Right atrium auricular region (tissue), 2 donors: Measurements from ENCODE around the gene RNF126. TPM values are rescaled to one million over a fixed set of nuclear protein-coding genes. Genes with fewer than 3 reads are reported as not detected.

Source experiments
- DNase-seq: peaks from one replicate; pipeline ENCODE4 v3.0.0-alpha.2; 2019; ENCODE audit warnings: low spot score
- H3K27ac ChIP-seq, 2 donors: fragments of 200-600 bp; sonication (generic); 1 replicate in 1 of 2; 2 replicates in 1 of 2; pipeline ENCODE4 v1.5.1; 2016 to 2019
- H3K27me3 ChIP-seq, 2 donors: fragments of 200-600 bp; sonication (generic); one replicate each; pipeline versions ENCODE4 v1.5.1 to v1.6.0; 2017 to 2019
- H3K36me3 ChIP-seq: fragments of 200-600 bp; sonication (generic); one replicate; pipeline ENCODE4 v1.5.1; 2016
- H3K4me1 ChIP-seq, 2 donors: fragments of 200-600 bp; sonication (generic); one replicate each; pipeline versions ENCODE4 v1.5.1 to v1.6.0; 2017 to 2019
- H3K4me3 ChIP-seq, 2 donors: fragments of 200-600 bp; sonication (generic); 1 replicate in 1 of 2; 2 replicates in 1 of 2; pipeline ENCODE4 v1.5.1; 2017 to 2019; ENCODE audit warnings: mild to moderate bottlenecking in 1 of 2, moderate library complexity in 1 of 2
- H3K9me3 ChIP-seq, 2 donors: fragments of 200-600 bp; sonication (generic); one replicate each; pipeline ENCODE4 v1.5.1; 2019
- total RNA-seq, 2 donors: library from RNA; depleted of rRNA; stranded (reverse); fragments of >200 nt; gene quantifications; one replicate each; pipeline ENCODE4 v1.1.0, GENCODE V29; 2016
- TF ChIP-seq, protein P1 (sequence below), 2 donors: fragments of 200-600 bp; sonication (generic); IDR thresholded peaks; one replicate each; pipeline ENCODE4 v1.5.1; 2019; ENCODE audit warnings: antibody characterized with exemption in 2 of 2

Gene RNF126
- total RNA-seq, 2 donors from 2014 or later = 53.3 to 68.5 TPM

DNA sequence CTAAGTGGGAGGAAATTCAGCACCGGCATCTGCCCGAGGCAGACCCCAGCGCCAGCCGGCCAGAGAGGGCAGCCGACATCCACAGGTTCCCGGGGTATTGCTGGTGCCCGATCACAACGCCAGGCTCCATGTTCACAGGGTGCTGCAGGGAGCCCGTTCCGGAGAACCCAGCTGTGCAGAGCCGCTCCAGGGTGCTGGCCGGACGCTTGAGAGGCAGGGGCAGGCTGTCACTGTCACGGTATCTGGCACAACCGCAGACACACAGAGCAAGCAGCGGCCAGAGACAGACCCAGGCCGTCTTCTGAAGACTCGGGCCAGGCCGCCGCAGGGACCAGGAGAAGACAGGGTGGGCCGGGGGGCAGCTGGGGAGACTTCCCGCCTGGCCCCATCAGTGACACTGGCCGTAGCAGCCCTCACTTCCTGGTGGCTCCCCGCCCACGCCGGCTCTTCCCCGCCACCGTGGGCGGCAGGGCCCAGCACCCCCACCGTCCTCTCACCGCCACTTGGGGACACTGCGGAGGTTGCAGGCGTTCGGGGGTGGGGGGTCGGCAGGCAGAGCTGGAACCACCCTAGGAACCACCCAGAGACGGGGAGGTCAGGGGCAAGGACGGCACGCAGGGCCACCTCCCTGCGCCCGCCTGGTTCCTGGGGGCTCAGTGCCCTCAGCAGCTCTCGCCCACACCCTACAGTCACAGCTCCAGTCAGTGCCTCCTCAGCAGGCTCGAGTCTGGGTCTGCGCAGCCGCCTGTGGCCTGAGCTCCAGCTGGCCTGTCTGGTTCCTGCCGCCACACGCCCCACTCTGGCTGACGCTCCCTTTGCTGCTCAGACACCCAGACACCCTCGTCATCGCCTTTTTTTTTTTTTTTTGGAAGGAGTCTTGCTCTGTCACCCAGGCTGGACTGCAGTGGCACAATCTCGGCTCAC, 3.8 kb downstream of the RNF126 start:
- Histone ChIP-seq H3K27ac (peak overlapping the region; percentile 90 to 92), H3K36me3 (peaks cover under 1% of the 10 kb centered on the region), H3K4me3 (peak overlapping the region in 1 of 2 donors; percentile 14), H3K4me1 (peaks cover 0 to 76% of the 10 kb centered on the region in 2 donors), H3K27me3 (no peaks in the 10 kb centered on the region), H3K9me3 (no peaks in the 10 kb centered on the region)
- peak; percentile 85 for DNase-seq
- TF ChIP-seq, protein P1, sequence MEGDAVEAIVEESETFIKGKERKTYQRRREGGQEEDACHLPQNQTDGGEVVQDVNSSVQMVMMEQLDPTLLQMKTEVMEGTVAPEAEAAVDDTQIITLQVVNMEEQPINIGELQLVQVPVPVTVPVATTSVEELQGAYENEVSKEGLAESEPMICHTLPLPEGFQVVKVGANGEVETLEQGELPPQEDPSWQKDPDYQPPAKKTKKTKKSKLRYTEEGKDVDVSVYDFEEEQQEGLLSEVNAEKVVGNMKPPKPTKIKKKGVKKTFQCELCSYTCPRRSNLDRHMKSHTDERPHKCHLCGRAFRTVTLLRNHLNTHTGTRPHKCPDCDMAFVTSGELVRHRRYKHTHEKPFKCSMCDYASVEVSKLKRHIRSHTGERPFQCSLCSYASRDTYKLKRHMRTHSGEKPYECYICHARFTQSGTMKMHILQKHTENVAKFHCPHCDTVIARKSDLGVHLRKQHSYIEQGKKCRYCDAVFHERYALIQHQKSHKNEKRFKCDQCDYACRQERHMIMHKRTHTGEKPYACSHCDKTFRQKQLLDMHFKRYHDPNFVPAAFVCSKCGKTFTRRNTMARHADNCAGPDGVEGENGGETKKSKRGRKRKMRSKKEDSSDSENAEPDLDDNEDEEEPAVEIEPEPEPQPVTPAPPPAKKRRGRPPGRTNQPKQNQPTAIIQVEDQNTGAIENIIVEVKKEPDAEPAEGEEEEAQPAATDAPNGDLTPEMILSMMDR (IDR thresholded peaks at IDR 0.05) = no peak

DNA sequence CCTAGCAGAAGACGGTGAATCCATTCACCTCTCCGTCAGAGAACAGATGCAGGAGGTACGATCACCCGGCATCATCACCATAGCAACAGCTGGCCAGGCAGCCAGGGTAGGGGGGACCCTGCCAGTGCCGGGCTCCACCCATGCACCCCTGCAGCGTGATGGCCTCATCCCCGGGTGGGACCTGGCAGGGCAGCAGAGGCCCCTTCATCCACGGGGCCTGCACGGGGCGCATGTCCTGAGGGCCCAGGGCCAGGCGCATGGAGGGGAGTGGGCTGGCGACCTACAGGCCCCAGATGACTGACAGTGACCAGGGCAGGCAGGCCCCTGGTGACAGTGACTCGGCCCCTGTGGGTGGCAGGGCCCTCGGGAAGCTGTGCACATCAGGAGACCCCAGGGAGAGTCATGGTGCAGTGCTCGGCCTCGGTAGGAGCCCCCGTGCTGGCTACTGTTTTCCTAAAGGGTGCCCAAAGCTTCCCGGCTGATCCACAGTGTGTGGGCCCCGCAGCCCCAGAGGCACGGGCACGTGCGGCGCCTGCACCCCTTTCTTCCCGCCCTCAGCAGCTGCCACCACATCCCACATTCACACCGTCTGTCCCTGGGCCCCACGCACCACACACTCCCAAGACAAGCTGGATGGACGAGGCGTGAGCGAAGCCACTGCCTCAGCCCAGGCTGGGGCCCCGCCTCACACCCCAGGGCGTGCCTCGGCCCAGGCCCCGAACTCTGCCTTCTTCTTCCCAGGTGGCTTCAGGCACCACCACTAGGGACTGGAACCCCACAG, 4.8 kb downstream of the RNF126 start:
- TF ChIP-seq, protein P1 (IDR thresholded peaks at IDR 0.05) = no peak
- Histone ChIP-seq H3K27ac (peak overlapping the region; percentile 71 to 92), H3K27me3 (no peaks in the 10 kb centered on the region), H3K36me3 (peaks cover 7% of the 10 kb centered on the region), H3K4me1 (peaks cover 0 to 67% of the 10 kb centered on the region in 2 donors), H3K9me3 (no peaks in the 10 kb centered on the region), H3K4me3 (no peak overlapping the region)
- no peak for DNase-seq

DNA sequence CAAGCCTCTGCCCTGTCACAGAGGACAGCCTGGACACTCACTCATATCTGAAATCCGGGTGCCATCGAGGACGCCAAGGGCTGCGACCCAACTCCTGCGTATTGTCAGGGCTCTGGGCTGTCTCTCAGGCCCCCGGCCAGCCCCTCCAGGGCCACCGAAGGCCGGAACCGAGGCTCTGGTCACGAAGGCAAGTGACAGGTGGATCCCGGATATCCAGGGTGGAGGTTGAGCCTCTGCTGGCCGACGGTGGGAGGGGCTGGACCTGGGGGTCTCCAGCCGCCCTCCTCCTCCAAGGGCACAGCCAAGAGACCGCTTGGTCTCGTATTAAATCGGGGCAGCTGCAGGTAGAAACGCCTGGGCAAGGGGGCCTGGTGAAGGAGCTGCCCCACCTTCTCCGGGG, 5.4 kb downstream of the RNF126 start:
- Histone ChIP-seq H3K27me3 (no peaks in the 10 kb centered on the region), H3K27ac (no peak overlapping the region), H3K4me1 (peaks cover 0 to 67% of the 10 kb centered on the region in 2 donors), H3K4me3 (no peak overlapping the region), H3K9me3 (no peaks in the 10 kb centered on the region), H3K36me3 (peaks cover 11% of the 10 kb centered on the region)
- no peak for DNase-seq
- TF ChIP-seq, protein P1 (IDR thresholded peaks at IDR 0.05) = no peak

DNA sequence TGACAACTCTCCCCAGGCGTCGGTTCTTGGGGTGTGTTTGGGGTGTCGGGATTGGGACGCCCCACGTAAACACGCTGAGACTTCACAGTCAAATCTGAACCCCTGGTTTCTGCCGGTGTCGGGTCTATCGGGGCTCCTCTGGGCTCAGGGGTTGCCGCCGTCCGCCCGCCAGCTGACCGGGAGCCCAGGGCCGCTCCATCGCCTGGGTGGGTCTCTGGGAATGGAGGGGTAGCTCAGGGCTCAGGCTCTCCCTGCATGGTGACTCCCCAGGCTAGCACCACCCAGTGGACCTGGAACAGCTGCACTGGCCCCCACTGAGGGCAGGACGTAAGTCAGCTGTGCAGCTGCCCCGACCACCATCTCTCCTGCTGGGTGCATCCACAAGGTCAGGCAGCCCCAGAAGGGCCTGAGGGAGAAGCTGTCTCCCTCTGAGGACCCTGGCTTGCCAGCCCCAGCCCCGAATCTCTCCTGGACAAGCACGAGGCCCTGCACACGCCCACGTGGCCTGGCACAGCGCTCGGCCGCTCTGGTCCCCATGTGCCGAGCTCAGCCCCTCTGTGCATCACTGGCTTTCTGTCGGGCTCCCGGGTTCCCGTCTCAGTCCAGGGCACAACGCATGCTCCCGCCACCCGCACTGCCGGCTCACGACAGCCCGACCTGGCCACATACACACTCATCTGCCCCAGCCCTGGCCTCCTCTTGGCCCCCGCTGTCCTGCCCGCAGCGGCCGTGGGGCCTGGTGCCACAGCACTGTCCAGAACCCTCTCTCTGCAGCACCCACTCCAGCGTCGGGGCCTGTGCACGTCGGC, 6.1 kb downstream of the RNF126 start:
- TF ChIP-seq, protein P1 (IDR thresholded peaks at IDR 0.05) = no peak
- no peaks in the 10 kb centered on the region for H3K9me3 ChIP-seq
- no peaks in the 10 kb centered on the region for H3K27me3 ChIP-seq
- H3K36me3 ChIP-seq = peaks cover 15% of the 10 kb centered on the region
- H3K4me3 ChIP-seq = no peak overlapping the region
- no peak for DNase-seq
- no peak overlapping the region for H3K27ac ChIP-seq
- peaks cover 0 to 63% of the 10 kb centered on the region in 2 donors for H3K4me1 ChIP-seq

DNA sequence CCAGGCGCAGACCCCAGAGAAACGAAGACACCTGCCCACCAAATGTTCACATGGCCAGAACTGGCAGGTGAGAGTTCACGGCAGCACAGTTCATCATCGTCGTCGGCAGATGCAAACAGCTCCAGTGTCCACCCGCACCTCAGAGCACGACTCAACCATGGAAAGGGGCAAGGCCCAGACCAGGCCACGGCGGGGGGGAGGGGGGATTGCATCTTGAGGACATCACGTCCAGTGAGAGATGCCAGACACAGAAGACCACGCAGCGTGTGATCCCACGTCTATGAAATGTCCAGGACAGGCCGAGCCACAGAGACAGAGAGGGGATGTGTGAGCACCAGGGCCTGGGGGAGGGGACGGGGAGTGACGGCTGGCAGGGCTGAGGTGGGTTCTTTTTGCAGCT, 7.3 kb downstream of the RNF126 start:
- H3K4me3 ChIP-seq = no peak overlapping the region
- TF ChIP-seq, protein P1 (IDR thresholded peaks at IDR 0.05) = no peak
- no peak overlapping the region for H3K27ac ChIP-seq
- peaks cover 28% of the 10 kb centered on the region for H3K36me3 ChIP-seq
- no peaks in the 10 kb centered on the region for H3K27me3 ChIP-seq
- DNase-seq = no peak
- no peaks in the 10 kb centered on the region for H3K9me3 ChIP-seq
- H3K4me1 ChIP-seq = peaks cover 0 to 51% of the 10 kb centered on the region in 2 donors
